Mononuclear cell (primary cell): Measurements from ENCODE around the gene INSYN1. TPM values are rescaled to one million over a fixed set of nuclear protein-coding genes. Genes with fewer than 3 reads are reported as not detected.

Experiments used
- H3K27me3 ChIP-seq: 2 replicates; pipeline ENCODE4 v1.6.0; 2011; ENCODE audit warnings: low read length, control low read depth; ENCODE audit not compliant: insufficient read depth
- H3K4me1 ChIP-seq: 2 replicates; pipeline ENCODE4 v1.5.1; 2011; ENCODE audit warnings: mild to moderate bottlenecking, low read length, control low read depth; ENCODE audit not compliant: insufficient read depth
- H3K4me3 ChIP-seq: 2 replicates; pipeline ENCODE4 v1.5.1; 2011; ENCODE audit warnings: mild to moderate bottlenecking, low read length, moderate library complexity
- H3K9me3 ChIP-seq: 2 replicates; pipeline ENCODE4 v1.5.1; 2011; ENCODE audit warnings: low read depth, mild to moderate bottlenecking, control low read depth, low read length
- total RNA-seq: library from RNA; depleted of rRNA; stranded (reverse); fragments of >200 nt; gene quantifications from one replicate; pipeline ENCODE4 v1.2.3, GENCODE V29; 2012

INSYN1 gene
- total RNA-seq, 1 donor: not detected

- H3K4me1 ChIP-seq: no peaks in the 10 kb centered on the region
- no peaks in the 10 kb centered on the region for H3K9me3 ChIP-seq
- H3K4me3 ChIP-seq: no peak overlapping the region
- H3K27me3 ChIP-seq: peaks cover 8% of the 10 kb centered on the region
These were observed 7.5 kb upstream of the INSYN1 start for GRCh38 chr15:73760330-73761329.

- H3K4me1 ChIP-seq: no peaks in the 10 kb centered on the region
- no peak overlapping the region for H3K4me3 ChIP-seq
- no peaks in the 10 kb centered on the region for H3K9me3 ChIP-seq
- H3K27me3 ChIP-seq: peaks cover 21% of the 10 kb centered on the region
These were observed 5.3 kb upstream of the INSYN1 start for GRCh38 chr15:73758461-73758860.

GRCh38 chr15:73757571-73757970 is 4.4 kb upstream of the INSYN1 start:
- peaks cover 22% of the 10 kb centered on the region for H3K27me3 ChIP-seq
- no peak overlapping the region for H3K4me3 ChIP-seq
- H3K9me3 ChIP-seq: no peaks in the 10 kb centered on the region
- no peaks in the 10 kb centered on the region for H3K4me1 ChIP-seq

- H3K4me1 ChIP-seq: no peaks in the 10 kb centered on the region
- no peak overlapping the region for H3K4me3 ChIP-seq
- H3K9me3 ChIP-seq: no peaks in the 10 kb centered on the region
These were observed 3.9 kb upstream of the INSYN1 start for GRCh38 chr15:73756947-73757513.

GRCh38 chr15:73756390-73756789 is 3.2 kb upstream of the INSYN1 start:
- H3K9me3 ChIP-seq: no peaks in the 10 kb centered on the region
- H3K4me1 ChIP-seq: no peaks in the 10 kb centered on the region
- H3K27me3 ChIP-seq: peaks cover 26% of the 10 kb centered on the region
- no peak overlapping the region for H3K4me3 ChIP-seq

More at GRCh38 chr15:73756947-73757513, 3.9 kb upstream of the INSYN1 start:
- peaks cover 25% of the 10 kb centered on the region for H3K27me3 ChIP-seq

- H3K9me3 ChIP-seq: no peaks in the 10 kb centered on the region
- no peaks in the 10 kb centered on the region for H3K4me1 ChIP-seq
- no peak overlapping the region for H3K4me3 ChIP-seq
- peaks cover 27% of the 10 kb centered on the region for H3K27me3 ChIP-seq
These were observed 2.8 kb upstream of the INSYN1 start for GRCh38 chr15:73755946-73756345.

- Histone ChIP-seq H3K27me3 (peaks cover 27% of the 10 kb centered on the region), H3K4me1 (no peaks in the 10 kb centered on the region), H3K9me3 (no peaks in the 10 kb centered on the region), H3K4me3 (no peak overlapping the region)
These were observed 2.3 kb upstream of the INSYN1 start for GRCh38 chr15:73755481-73755880.

GRCh38 chr15:73754461-73754860 is 1.3 kb upstream of the INSYN1 start:
- Histone ChIP-seq H3K4me3 (no peak overlapping the region), H3K9me3 (no peaks in the 10 kb centered on the region), H3K27me3 (peaks cover 27% of the 10 kb centered on the region), H3K4me1 (no peaks in the 10 kb centered on the region)

GRCh38 chr15:73752806-73753193 is 351 bp downstream of the INSYN1 start:
- H3K9me3 ChIP-seq: no peaks in the 10 kb centered on the region
- no peak overlapping the region for H3K4me3 ChIP-seq
- no peaks in the 10 kb centered on the region for H3K4me1 ChIP-seq
- peaks cover 27% of the 10 kb centered on the region for H3K27me3 ChIP-seq

- H3K9me3 ChIP-seq: no peaks in the 10 kb centered on the region
- peaks cover 25% of the 10 kb centered on the region for H3K27me3 ChIP-seq
- H3K4me3 ChIP-seq: no peak overlapping the region
- no peaks in the 10 kb centered on the region for H3K4me1 ChIP-seq
These were observed 999 bp downstream of the INSYN1 start for GRCh38 chr15:73751899-73752805.

- H3K27me3 ChIP-seq: peaks cover 24% of the 10 kb centered on the region
These were observed 1.6 kb downstream of the INSYN1 start for GRCh38 chr15:73751511-73751898.

GRCh38 chr15:73750951-73751350 is 2.2 kb downstream of the INSYN1 start:
- H3K4me3 ChIP-seq: no peak overlapping the region
- no peaks in the 10 kb centered on the region for H3K9me3 ChIP-seq
- H3K4me1 ChIP-seq: no peaks in the 10 kb centered on the region
- H3K27me3 ChIP-seq: peaks cover 24% of the 10 kb centered on the region

More at GRCh38 chr15:73751511-73751898, 1.6 kb downstream of the INSYN1 start:
- Histone ChIP-seq H3K4me1 (no peaks in the 10 kb centered on the region), H3K4me3 (no peak overlapping the region), H3K9me3 (no peaks in the 10 kb centered on the region)

GRCh38 chr15:73750438-73750837 is 2.7 kb downstream of the INSYN1 start:
- H3K4me1 ChIP-seq: no peaks in the 10 kb centered on the region
- no peaks in the 10 kb centered on the region for H3K9me3 ChIP-seq
- H3K4me3 ChIP-seq: no peak overlapping the region
- peaks cover 20% of the 10 kb centered on the region for H3K27me3 ChIP-seq

- Histone ChIP-seq H3K27me3 (peaks cover 20% of the 10 kb centered on the region), H3K9me3 (no peaks in the 10 kb centered on the region), H3K4me1 (no peaks in the 10 kb centered on the region), H3K4me3 (no peak overlapping the region)
These were observed 3.2 kb downstream of the INSYN1 start for GRCh38 chr15:73749971-73750370.

- H3K27me3 ChIP-seq: peaks cover 19% of the 10 kb centered on the region
- no peaks in the 10 kb centered on the region for H3K9me3 ChIP-seq
- H3K4me1 ChIP-seq: no peaks in the 10 kb centered on the region
- no peak overlapping the region for H3K4me3 ChIP-seq
These were observed 3.6 kb downstream of the INSYN1 start for GRCh38 chr15:73749533-73749932.
